DND-41 (cell line): ENCODE data around the gene ELL.

Experiments
- ATAC-seq: fragments of 200-7000 bp; cut with Tn5 transposase; 3 replicates; pipeline ENCODE4 v1.9.1; 2021; ENCODE audit warnings: low read depth; ENCODE audit not compliant: insufficient read depth
- DNase-seq: peaks from one replicate; pipeline ENCODE4 v3.0.0-alpha.2; 2020
- H2AFZ ChIP-seq: 2 replicates; pipeline ENCODE4 v1.6.0; 2012; ENCODE audit warnings: low read depth, low read length
- H3K27ac ChIP-seq: 2 replicates; pipeline ENCODE4 v1.5.1; 2012; ENCODE audit warnings: low read length, inconsistent platforms
- H3K27me3 ChIP-seq: fragments of 200-600 bp; sonication (generic); 2 replicates; pipeline ENCODE4 v1.6.0; 2012; ENCODE audit warnings: low read length, mild to moderate bottlenecking, inconsistent platforms; ENCODE audit not compliant: insufficient read depth, poor library complexity
- H3K36me3 ChIP-seq: 2 replicates; pipeline ENCODE4 v1.5.1; 2012; ENCODE audit warnings: low read length, inconsistent platforms; ENCODE audit not compliant: insufficient read depth
- H3K4me1 ChIP-seq: 2 replicates; pipeline ENCODE4 v1.5.1; 2012; ENCODE audit warnings: mild to moderate bottlenecking, low read length; ENCODE audit not compliant: insufficient read depth
- H3K4me2 ChIP-seq: 2 replicates; pipeline ENCODE4 v1.6.0; 2012; ENCODE audit warnings: mild to moderate bottlenecking, moderate library complexity, low read length, inconsistent platforms; ENCODE audit not compliant: insufficient read depth
- H3K4me3 ChIP-seq, 2 experiments: fragments of 200-600 bp in 1 of 2; shearing (Covaris generic) in 1 of 2; 2 replicates each; pipeline ENCODE4 v1.5.1; 2012 to 2016; ENCODE audit warnings: inconsistent platforms in 2 of 2, low read length in 2 of 2, mild to moderate bottlenecking in 2 of 2, low read depth in 1 of 2, moderate library complexity in 1 of 2
- H3K79me2 ChIP-seq: 2 replicates; pipeline ENCODE4 v1.6.0; 2012; ENCODE audit warnings: low read length, inconsistent platforms; ENCODE audit not compliant: insufficient read depth
- H3K9ac ChIP-seq: 2 replicates; pipeline ENCODE4 v1.6.0; 2012; ENCODE audit warnings: low read depth, mild to moderate bottlenecking, inconsistent platforms, low read length, moderate library complexity
- H3K9me3 ChIP-seq: 2 replicates; pipeline ENCODE4 v1.5.1; 2012; ENCODE audit warnings: low read length, moderate library complexity, mild to moderate bottlenecking, inconsistent platforms; ENCODE audit not compliant: insufficient read depth, severe bottlenecking
- H4K20me1 ChIP-seq: 2 replicates; pipeline ENCODE4 v1.6.0; 2012; ENCODE audit warnings: low read length; ENCODE audit not compliant: insufficient read depth
- EZH2 ChIP-seq: IDR thresholded peaks from 3 replicates; pipeline ENCODE4 v1.6.1; 2012; ENCODE audit warnings: borderline replicate concordance, low read depth, mild to moderate bottlenecking, moderate library complexity, low read length, inconsistent platforms; ENCODE audit not compliant: severe bottlenecking
- TF ChIP-seq, protein P1 (sequence below): IDR thresholded peaks from 2 replicates; pipeline ENCODE4 v1.5.1; 2012; ENCODE audit warnings: borderline replicate concordance, low read length, moderate library complexity, mild to moderate bottlenecking; ENCODE audit not compliant: poor library complexity, severe bottlenecking; ENCODE audit errors: extremely low read depth

Gene ELL

DNA sequence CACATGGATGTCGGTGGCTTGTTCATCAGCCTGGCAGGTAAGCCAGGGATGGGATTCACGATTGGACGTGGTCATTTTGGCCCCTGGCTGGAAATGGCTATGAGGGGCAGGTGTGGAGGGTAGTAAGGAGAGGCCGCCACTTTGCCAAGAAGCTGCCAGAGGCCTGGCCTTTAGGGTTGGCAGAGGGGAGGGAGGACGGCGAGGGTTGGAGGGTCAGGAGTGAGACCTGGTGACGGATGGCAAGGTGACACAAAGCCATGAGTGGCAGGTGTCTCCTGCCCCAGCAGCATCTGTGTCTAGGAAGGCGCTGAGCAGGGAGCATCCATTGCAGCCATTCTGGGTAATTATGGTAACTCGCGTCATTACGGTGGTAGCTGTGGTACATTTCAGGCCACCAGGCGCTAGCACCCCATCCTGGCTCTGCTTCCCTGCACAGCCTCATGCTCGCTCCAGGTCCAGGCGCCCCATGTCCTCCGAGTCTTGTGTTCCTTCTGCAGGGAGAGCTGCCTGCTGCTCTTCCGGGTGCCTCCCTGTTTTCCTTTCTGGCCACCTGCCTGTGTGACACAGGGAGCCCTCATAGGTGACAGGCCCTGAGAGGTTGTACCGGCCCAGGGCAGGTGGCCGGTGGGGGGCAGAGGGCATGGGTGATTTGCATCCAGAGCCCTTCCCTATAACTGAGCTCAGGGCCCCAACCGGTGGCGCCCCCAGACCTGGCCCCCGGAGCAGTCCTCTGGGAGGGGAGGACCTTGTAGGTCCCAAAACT, 98.4 kb downstream of the ELL start:
- no peak overlapping the region for H2AFZ ChIP-seq
- no peak for DNase-seq
- H3K9ac ChIP-seq: no peak overlapping the region
- TF ChIP-seq, protein P1, sequence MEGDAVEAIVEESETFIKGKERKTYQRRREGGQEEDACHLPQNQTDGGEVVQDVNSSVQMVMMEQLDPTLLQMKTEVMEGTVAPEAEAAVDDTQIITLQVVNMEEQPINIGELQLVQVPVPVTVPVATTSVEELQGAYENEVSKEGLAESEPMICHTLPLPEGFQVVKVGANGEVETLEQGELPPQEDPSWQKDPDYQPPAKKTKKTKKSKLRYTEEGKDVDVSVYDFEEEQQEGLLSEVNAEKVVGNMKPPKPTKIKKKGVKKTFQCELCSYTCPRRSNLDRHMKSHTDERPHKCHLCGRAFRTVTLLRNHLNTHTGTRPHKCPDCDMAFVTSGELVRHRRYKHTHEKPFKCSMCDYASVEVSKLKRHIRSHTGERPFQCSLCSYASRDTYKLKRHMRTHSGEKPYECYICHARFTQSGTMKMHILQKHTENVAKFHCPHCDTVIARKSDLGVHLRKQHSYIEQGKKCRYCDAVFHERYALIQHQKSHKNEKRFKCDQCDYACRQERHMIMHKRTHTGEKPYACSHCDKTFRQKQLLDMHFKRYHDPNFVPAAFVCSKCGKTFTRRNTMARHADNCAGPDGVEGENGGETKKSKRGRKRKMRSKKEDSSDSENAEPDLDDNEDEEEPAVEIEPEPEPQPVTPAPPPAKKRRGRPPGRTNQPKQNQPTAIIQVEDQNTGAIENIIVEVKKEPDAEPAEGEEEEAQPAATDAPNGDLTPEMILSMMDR: no peak
- no peak for TF ChIP-seq EZH2
- H3K27ac ChIP-seq: no peak overlapping the region
- peaks cover 41% of the 10 kb centered on the region for H3K4me1 ChIP-seq
- no peaks in the 10 kb centered on the region for H3K9me3 ChIP-seq
- H4K20me1 ChIP-seq: peaks cover 84% of the 10 kb centered on the region
- peaks cover 71% of the 10 kb centered on the region for H3K79me2 ChIP-seq
- no peak for ATAC-seq
- peaks cover 7% of the 10 kb centered on the region; the same call in 1 of the 2 replicates for H3K36me3 ChIP-seq
- no peak overlapping the region for H3K4me3 ChIP-seq
- H3K27me3 ChIP-seq: no peaks in the 10 kb centered on the region
- H3K4me2 ChIP-seq: no peak overlapping the region

DNA sequence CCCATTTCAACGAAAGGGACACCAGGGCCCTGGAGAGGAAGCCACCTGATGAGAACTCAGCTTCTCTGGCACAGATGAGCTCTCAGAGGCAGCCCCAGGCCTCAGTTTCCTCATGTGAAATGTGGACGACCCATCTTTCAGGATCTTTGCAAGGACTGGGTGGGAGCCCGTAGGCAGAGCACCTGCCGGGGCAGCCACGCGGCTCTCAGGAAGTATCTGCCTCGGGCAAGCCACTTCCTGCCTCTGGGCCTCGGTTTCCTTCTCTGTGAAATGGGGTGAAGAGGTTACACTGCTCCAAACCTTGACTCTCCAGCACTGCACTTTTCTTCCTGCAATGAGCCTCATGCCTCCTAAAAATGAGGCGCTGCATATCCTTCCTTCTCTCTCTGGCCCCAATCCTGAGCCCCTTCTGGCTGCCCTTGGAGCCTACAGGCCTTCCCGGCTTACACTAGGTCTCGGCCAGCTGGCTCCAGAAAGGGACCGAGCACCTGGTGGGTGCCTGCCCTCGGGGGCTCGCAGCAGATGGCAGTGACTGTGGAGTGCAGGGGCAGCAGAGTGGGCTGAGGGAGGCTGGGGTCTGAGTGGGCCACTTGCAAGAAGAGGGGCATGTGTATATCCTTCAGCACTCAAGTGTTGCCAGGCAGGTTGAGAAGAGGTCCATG, 99.2 kb downstream of the ELL start:
- no peak for TF ChIP-seq EZH2
- TF ChIP-seq, protein P1: no peak
- H2AFZ ChIP-seq: no peak overlapping the region
- H3K36me3 ChIP-seq: peaks cover 7% of the 10 kb centered on the region; the same call in 1 of the 2 replicates
- H3K4me1 ChIP-seq: peaks cover 47% of the 10 kb centered on the region
- H3K9ac ChIP-seq: no peak overlapping the region
- H3K27me3 ChIP-seq: peaks cover 5% of the 10 kb centered on the region
- no peak overlapping the region; a peak in 1 of 4 replicates for H3K4me3 ChIP-seq
- ATAC-seq: peak; percentile 34; the same call in 2 of the 3 replicates
- peak; percentile 52 for DNase-seq
- peaks cover 71% of the 10 kb centered on the region for H3K79me2 ChIP-seq
- no peak overlapping the region for H3K27ac ChIP-seq
- no peaks in the 10 kb centered on the region for H3K9me3 ChIP-seq
- H4K20me1 ChIP-seq: peaks cover 79% of the 10 kb centered on the region
- peak overlapping the region; percentile 25; the same call in 1 of the 2 replicates for H3K4me2 ChIP-seq

DNA sequence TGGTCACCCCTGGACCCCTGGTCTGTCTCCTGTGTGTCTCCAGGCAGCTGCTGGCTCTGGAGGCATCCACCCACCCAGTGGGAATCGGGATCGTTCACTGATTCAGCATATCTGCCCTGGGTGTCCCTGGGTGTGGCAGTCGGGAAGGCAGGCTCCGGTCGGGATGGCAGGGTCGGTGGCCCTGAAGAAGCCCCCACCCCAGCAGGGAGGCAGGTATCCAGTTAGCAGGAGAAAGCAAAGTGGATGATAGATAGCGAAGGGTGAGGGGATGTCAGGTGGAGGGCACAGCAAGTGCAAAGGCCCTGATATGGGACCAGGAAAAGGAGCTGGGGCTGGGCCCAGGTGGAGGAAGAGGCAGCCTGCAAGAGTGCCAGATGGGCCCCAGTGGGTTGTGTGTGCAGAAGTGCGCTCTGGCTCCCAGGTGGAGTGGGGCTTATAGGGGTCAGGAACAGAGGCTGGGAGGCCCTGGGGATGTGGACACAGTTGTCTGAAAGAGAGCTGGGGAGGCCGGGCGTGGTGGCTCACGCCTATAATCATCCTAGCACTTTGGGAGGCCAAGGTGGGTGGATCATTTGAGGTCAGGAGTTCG, 100.4 kb downstream of the ELL start:
- H3K27me3 ChIP-seq: peaks cover 17% of the 10 kb centered on the region
- no peak for DNase-seq
- H3K4me1 ChIP-seq: peaks cover 58% of the 10 kb centered on the region
- TF ChIP-seq EZH2: no peak
- TF ChIP-seq, protein P1: no peak
- H3K27ac ChIP-seq: no peak overlapping the region
- peaks cover 7% of the 10 kb centered on the region; the same call in 1 of the 2 replicates for H3K36me3 ChIP-seq
- peaks cover 67% of the 10 kb centered on the region for H4K20me1 ChIP-seq
- peak overlapping the region; percentile 88 for H3K4me2 ChIP-seq
- no peak overlapping the region for H2AFZ ChIP-seq
- H3K9ac ChIP-seq: no peak overlapping the region
- 0 out of 4 replicates have a peak overlapping the region, but pooled peaks of 1 of the 2 experiments have one; percentile 24 for H3K4me3 ChIP-seq
- H3K79me2 ChIP-seq: peaks cover 68% of the 10 kb centered on the region
- no peaks in the 10 kb centered on the region for H3K9me3 ChIP-seq
- ATAC-seq: no peak
